Body of pancreas (tissue), 4 donors: Measurements from ENCODE around the gene SH3PXD2A. TPM values are rescaled to one million over a fixed set of nuclear protein-coding genes. Genes with fewer than 3 reads are reported as not detected.
A peak's percentile ranks its signal among the peaks of the same experiment; 100 is the strongest.

Experiments
- ATAC-seq: fragments of 150-250 bp; one replicate; pipeline ENCODE4 v1.9.1; 2016
- DNase-seq, 4 donors: peaks; one replicate each; pipeline ENCODE4 v3.0.0-alpha.2; 2019
- H3K27ac ChIP-seq, 4 donors: fragments of 200-600 bp; sonication (generic); 1 replicate in 3 of 4; 2 replicates in 1 of 4; pipeline versions ENCODE4 v1.5.1 to v1.6.1; 2016 to 2019; ENCODE audit warnings: mild to moderate bottlenecking in 1 of 4, mixed read lengths in 1 of 4, moderate library complexity in 1 of 4
- H3K27me3 ChIP-seq, 2 donors: fragments of 200-600 bp; sonication (generic); one replicate each; pipeline ENCODE4 v1.6.0; 2016; ENCODE audit warnings: mild to moderate bottlenecking in 1 of 2
- H3K36me3 ChIP-seq, 2 donors: fragments of 200-600 bp; sonication (generic); replicated peaks in 1 of 2; 2 replicates each; pipeline ENCODE4 v1.5.1; 2016; ENCODE audit warnings: low read depth in 2 of 2; ENCODE audit not compliant: insufficient read depth in 1 of 2
- H3K4me1 ChIP-seq: fragments of 200-600 bp; sonication (generic); one replicate; pipeline ENCODE4 v1.6.0; 2016
- H3K4me3 ChIP-seq, 2 donors: fragments of 200-600 bp; sonication (generic); 1 replicate in 1 of 2; 2 replicates in 1 of 2; pipeline ENCODE4 v1.5.1; 2016 to 2019
- H3K9me3 ChIP-seq, 3 donors: fragments of 200-600 bp; sonication (generic); 1 replicate in 2 of 3; 2 replicates in 1 of 3; pipeline ENCODE4 v1.5.1; 2016
- CTCF ChIP-seq, 7 experiments: fragments of 450-650 bp in 4 of 7; fragments of 200-600 bp in 3 of 7; sonication (generic) in 3 of 7; IDR thresholded peaks; one replicate each; pipeline ENCODE4 v1.5.1; 2016 to 2019; ENCODE audit warnings: antibody characterized with exemption in 7 of 7
- POLR2A ChIP-seq, 3 donors: fragments of 450-650 bp; IDR thresholded peaks; one replicate each; pipeline ENCODE4 v1.6.1; 2016; ENCODE audit warnings: antibody characterized with exemption in 3 of 3, mild to moderate bottlenecking in 2 of 3
- WGBS, 2 donors: methylation state at CpG; one replicate each; pipeline ENCODE4 v1.1.5; 2017; 5-methylcytosine and 5-hydroxymethylcytosine counted together
- intact Hi-C: fragments of 100-400 bp; cut with DNase I; formaldehyde crosslinking; loops from one replicate; pipeline ENCODE4 v1.15.1; 2023
- total RNA-seq, 2 donors: library from RNA; depleted of rRNA; stranded (reverse); fragments of >200 nt; gene quantifications; one replicate each; pipeline ENCODE4 v1.1.0, GENCODE V29; 2016

SH3PXD2A gene
- total RNA-seq, 2 donors from 2014 or later: 7.3 to 9.9 TPM

GRCh38 chr10:103768345-103768744 lies 87.0 kb downstream of the SH3PXD2A start:
- Histone ChIP-seq H3K9me3 (no peaks in the 10 kb centered on the region), H3K27me3 (no peaks in the 10 kb centered on the region), H3K36me3 (no peaks in the 10 kb centered on the region), H3K4me3 (no peak overlapping the region), H3K27ac (no peak overlapping the region), H3K4me1 (peaks cover 15% of the 10 kb centered on the region)
- ATAC-seq: no peak
- no peak for TF ChIP-seq POLR2A (IDR thresholded peaks at IDR 0.05)
- no peak for TF ChIP-seq CTCF (IDR thresholded peaks at IDR 0.05)
- no peak for DNase-seq
- intact Hi-C loops: no loop called here
- WGBS, 2 donors: 81 to 85% methylated on average over 11 of the region's 11 CpGs

- intact Hi-C loops: no loop called here
- H3K4me3 ChIP-seq: no peak overlapping the region
- no peak overlapping the region for H3K27ac ChIP-seq
- no peaks in the 10 kb centered on the region for H3K9me3 ChIP-seq
- peaks cover 13% of the 10 kb centered on the region for H3K4me1 ChIP-seq
- TF ChIP-seq CTCF (IDR thresholded peaks at IDR 0.05): no peak
- TF ChIP-seq POLR2A (IDR thresholded peaks at IDR 0.05): no peak
- H3K36me3 ChIP-seq: no peaks in the 10 kb centered on the region
- ATAC-seq: no peak
- H3K27me3 ChIP-seq: no peaks in the 10 kb centered on the region
- 36 to 48% methylated on average over 1 of the region's 1 CpG for WGBS, 2 donors
- DNase-seq: no peak
Observed at GRCh38 chr10:103767756-103768155, 87.6 kb downstream of the SH3PXD2A start.

GRCh38 chr10:103766751-103767505 lies 88.4 kb downstream of the SH3PXD2A start:
- Histone ChIP-seq H3K36me3 (no peaks in the 10 kb centered on the region), H3K4me1 (peaks cover 5% of the 10 kb centered on the region), H3K4me3 (no peak overlapping the region), H3K27me3 (no peaks in the 10 kb centered on the region), H3K9me3 (no peaks in the 10 kb centered on the region), H3K27ac (no peak overlapping the region)
- intact Hi-C loops: no loop called here
- DNase-seq (no peak), ATAC-seq (no peak)
- 84 to 85% methylated on average over 5 to 8 of the region's 8 CpGs for WGBS, 2 donors
- no peak for TF ChIP-seq CTCF (IDR thresholded peaks at IDR 0.05)
- TF ChIP-seq POLR2A (IDR thresholded peaks at IDR 0.05): no peak

- TF ChIP-seq POLR2A (IDR thresholded peaks at IDR 0.05): no peak
- TF ChIP-seq CTCF (IDR thresholded peaks at IDR 0.05): no peak
- ATAC-seq (no peak), DNase-seq (peak; percentile 38 to 64 (median 56))
- Histone ChIP-seq H3K4me3 (no peak overlapping the region), H3K36me3 (no peaks in the 10 kb centered on the region), H3K27me3 (no peaks in the 10 kb centered on the region), H3K9me3 (no peaks in the 10 kb centered on the region), H3K27ac (no peak overlapping the region), H3K4me1 (peaks cover 3% of the 10 kb centered on the region)
- 18 to 57% methylated on average over 3 to 8 of the region's 8 CpGs for WGBS, 2 donors
- intact Hi-C loops: no loop called here
Observed at GRCh38 chr10:103765981-103766380, 89.4 kb downstream of the SH3PXD2A start.

- 75 to 82% methylated on average over 5 to 6 of the region's 6 CpGs for WGBS, 2 donors
- Histone ChIP-seq H3K27me3 (no peaks in the 10 kb centered on the region), H3K4me3 (no peak overlapping the region), H3K27ac (no peak overlapping the region), H3K9me3 (no peaks in the 10 kb centered on the region), H3K4me1 (peaks cover 7% of the 10 kb centered on the region), H3K36me3 (no peaks in the 10 kb centered on the region)
- intact Hi-C loops: no loop called here
- ATAC-seq (no peak), DNase-seq (no peak)
- TF ChIP-seq CTCF (IDR thresholded peaks at IDR 0.05) (no peak), POLR2A (IDR thresholded peaks at IDR 0.05) (no peak)
Observed at GRCh38 chr10:103765168-103765567, 90.2 kb downstream of the SH3PXD2A start.
